Limb (tissue), 2 donors: ENCODE results near the gene PID1.
"Not testable (repeated sequence)": the region's sequence is repeated elsewhere in the genome, so short reads cannot be mapped to it uniquely, and the experiment has no call there.

Source experiments
- DNase-seq, 2 donors: peaks; one replicate each; pipeline ENCODE4 v3.0.0-alpha.2; 2016; ENCODE audit errors: extremely low spot score in 2 of 2

Gene PID1

DNA sequence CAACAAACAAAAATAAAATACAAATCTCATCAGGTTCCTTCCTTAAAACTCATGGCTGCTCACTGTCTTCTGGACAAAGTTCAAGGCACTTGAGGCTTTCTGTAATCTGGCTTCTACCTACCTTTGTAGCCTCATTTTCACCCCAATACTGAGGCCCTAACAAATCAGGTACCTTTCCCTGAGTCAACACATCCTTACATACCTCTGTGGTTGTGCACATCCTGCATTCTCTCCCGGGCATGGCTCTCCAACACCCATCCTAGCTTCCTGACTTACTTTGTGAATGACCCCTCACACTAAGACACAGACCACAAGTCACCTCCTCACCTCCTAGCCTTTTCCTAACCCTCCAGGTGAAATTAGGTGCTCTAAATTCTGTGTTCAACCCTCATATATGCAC lies 190.9 kb downstream of the PID1 start:
- DNase-seq: no peak

DNA sequence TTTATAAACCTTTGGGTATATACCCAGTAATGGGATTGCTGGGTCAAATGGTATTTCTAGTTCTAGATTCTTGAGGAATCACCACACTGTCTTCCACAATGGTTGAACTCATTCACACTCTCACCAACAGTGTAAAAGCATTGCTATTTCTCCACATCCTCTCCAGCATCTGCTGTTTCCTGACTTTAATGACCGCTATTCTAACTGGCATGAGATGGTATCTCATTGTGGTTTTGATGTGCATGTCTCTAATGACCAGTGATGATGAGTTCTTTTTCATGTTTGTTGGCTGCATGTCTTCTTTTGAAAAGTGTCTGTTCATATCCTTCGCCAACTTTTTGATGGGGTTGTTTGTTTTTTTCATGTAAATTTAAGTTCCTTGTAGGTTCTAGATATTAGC lies 194.2 kb downstream of the PID1 start:
- not testable (repeated sequence) for DNase-seq

DNA sequence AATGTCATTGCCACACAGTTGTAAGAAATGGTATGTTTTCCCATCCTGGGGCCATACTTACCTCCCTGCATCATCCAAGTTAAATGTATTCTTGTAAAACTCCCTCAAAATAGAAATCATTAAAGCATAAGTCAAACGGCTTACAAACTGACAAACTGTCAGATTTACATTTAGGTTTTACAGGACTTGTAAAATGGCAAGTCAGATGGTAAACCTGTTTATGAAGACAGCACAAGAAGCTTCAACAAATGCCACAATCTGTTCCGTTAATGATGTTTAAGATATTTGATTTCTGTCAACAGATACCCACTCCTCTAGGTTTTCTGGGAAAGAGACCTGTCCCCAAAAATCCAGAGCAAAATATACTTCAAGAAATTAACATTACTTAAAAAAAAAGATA lies 197.2 kb downstream of the PID1 start:
- no peak for DNase-seq

DNA sequence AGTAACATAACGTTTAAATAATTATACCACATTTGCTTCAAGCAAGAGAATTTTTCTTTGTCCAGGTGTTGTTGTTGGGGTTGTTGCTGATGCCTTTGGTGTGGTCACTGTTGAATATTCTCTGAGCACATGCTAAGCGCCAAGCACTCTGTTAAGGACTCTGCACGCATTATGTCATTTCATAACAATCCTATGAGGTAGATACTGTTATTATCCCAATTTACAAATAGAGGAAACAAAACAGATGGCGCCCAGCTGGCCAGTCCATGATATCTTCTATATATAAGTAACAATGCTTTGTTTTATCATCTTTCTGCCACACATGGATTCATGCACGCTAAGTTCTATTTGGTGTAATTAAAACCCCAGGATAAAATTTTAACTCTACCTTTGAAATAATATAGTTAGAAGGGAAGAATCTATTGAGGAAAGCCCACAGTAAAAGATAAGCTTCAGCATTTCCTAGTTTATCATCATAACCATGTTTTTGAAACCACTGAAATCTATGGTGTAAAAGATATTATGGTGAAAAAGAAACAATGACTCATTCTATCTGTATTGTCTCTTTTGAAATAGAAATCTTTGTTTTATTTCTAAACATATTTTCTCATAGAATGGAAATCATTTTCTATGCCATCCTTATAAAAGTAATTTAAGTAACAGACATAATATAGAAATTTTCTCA lies 199.7 kb downstream of the PID1 start:
- peak in 1 of 2 donors; percentile 81 for DNase-seq

DNA sequence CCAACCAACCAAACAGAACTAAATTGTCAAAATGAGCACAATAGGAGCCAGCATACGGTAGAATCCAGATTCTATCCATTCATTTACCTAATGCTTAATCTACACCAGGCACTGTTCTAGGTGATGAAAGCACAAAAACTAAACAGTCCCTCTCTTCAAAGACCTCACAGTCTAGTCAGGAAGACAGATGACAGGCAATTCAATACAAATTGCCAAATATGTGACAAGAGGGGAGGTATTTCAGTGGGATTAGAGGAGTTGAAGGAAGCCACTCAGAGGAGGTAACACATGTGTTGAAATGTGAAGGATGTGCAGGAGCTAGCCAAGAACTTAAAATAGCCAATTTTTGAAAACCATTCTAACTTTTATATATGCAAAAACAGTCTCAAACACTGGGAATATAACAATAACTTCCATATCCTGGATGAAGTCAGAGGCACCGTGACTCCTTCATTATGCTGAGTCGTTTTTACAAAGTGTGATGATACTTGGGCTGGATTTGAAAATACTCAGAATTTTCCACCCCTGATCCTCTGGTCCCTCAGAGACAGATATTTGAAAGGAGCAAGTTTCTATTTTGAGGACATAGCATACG lies 204.9 kb downstream of the PID1 start:
- DNase-seq: no peak

DNA sequence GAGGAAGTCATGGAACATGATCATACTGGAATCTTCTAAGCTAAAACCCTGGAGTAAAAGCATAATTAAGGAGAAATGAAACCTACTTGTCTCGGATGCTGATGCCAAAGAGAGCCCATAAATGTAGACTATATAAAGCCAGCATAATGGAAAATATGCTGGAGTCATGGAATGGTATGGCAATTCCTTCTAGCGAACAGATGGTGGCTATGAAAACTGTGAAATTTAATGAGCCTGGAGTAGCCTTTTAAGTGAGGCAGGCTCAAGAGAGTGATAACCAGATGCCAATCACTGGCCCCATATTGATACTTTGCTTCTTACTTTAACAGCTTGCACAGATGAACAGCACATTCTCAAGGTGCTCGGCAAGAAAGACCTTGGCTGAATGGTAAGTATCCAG lies 206.3 kb downstream of the PID1 start:
- DNase-seq: no peak

DNA sequence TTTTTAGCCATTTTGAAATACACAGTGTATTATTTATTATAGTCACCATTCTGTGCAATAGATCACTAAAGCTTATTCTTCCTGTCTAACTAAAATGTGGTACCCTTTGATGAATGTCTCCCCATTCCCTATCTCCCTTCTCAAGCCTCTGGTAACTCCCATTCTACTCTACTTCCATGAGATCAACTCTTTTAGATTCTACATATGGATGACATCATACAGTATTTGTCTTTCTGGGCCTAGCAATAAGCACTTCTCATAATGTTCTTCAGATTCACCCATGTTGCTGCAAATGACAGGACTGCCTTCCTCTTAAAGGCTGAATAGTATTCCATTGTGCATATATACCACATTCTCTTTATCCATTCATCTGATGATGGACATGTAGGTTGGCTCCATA lies 210.9 kb downstream of the PID1 start:
- no peak for DNase-seq

DNA sequence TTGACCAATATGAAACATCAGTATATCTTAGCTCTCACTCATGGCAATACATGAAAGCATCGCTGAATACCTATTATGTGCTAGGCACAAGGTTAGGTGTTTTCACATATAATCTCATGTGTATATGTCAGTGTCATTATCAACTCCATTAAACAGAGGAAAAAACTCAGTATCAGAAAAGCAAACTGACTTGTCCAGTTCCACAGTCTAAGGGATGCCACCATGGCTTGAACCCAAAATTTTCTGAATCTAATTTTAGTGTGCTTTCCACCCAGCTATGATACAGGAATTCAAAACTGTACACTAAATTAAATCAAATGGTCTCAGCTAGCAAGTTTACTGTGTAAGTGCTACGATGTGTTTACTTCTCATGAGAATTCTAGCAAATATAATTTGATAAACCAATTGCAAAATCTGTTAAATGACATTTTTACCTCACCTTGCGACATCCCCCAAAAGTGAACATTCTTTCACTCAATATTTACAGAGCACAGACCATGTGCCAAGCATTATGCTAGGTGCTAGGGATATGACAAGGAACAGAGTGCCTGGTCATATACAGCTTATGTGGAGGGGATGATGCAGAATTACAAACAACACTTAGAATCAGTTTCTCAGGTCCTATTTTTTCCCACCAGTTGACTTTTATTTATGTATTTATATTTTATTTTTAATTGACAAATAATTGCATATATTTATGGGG lies 211.6 kb downstream of the PID1 start:
- no peak for DNase-seq

DNA sequence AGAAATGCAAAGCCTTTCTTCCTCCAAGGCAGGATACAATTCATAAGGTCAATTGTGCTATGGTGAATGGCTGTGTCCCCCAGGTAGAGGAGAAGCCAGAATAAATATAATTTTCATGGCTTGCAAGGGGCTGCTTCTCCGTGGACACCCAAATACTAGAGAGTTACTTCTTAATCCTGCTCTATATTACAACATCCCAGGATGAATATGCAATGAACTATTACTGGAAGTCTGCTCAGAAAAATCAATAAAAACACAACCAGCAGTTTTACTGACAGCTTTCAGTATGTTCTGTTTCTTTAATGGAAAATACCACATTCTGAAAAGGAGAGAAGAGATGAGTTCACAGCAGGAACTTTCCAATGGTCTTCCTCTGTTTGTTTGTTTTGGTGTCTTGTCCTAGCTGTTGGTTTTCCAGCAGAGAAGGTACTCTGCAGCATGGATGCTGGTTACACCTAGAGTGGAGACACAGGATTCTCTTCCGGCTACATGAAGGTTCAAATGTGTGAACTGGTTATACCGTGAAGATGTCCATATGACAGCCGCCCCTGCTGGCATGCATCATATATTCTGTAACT lies 213.0 kb downstream of the PID1 start:
- no peak for DNase-seq

DNA sequence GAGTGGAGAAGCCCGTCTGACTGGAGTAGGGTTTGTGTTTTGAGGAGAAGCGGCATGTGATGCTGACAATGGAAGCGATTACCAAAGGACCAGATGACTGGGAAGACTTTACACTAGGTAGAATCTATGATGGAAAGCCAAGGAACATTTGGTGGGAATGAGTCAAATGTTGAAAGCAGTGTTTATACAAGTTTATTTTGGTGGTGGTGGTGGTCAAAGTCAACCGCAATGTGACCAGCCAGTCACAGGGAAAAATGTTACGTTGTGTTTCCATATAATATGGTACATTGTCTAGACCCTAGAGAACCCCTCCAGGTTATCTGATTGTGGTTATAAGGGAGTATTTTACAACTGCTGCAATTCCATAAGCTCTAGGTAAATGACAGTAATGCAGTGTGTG lies 216.8 kb downstream of the PID1 start:
- DNase-seq: no peak

DNA sequence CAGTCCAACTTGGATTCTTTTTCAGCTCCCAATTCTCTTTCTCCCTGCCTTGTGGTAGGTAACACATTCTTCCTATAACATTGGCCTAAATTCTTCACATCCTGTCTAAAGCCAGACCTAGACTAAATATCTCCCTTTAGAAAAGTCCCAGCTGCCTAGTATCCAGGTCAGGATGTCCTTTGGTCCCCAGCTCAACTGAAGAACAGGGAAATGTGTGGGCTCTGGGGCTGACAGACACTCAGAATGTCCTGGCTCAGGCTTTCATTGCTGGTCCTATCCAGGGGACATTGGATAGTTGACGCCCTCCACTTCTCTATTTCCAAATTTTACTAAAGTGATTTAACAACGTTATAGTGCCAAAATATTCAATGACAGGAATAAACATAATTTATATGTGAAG lies 219.3 kb downstream of the PID1 start:
- no peak for DNase-seq

DNA sequence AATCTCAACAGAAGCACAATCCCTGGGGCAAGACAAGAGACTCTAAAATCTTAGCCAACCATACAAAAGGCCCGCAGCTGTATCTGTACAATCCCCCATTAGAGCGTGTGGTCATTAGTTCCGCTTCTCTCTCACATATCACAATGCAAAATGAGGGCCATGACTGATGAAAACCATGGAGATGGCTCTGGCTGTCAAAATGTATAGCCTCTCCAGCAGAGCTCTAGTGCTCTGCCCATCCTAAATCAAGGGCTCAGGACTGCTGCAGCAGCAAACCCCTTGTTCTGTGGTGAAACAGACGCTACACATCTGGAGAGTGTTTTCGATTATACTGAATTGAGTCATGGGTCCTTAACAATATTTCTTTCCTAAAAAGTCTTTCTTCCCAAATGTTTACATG lies 221.0 kb downstream of the PID1 start:
- DNase-seq: no peak

DNA sequence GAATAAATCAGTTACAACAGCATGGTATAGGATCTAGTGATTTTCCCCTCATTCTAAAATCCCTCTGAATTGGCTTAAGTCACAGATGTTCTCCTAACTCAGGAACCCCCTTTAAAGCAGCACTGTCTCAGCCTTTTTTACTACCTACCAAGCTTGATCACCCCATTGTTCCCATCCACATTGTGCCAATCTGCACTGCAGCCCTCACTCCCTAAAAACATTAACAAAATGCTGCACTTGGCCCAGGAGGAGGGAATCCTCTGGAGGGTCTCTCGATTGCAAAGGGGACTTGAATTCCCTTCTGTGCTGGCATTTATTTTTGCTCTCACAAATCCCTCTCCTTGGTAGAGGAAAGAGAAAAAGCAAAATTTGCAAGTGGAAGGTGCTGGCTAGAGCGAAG lies 223.0 kb downstream of the PID1 start:
- no peak for DNase-seq

DNA sequence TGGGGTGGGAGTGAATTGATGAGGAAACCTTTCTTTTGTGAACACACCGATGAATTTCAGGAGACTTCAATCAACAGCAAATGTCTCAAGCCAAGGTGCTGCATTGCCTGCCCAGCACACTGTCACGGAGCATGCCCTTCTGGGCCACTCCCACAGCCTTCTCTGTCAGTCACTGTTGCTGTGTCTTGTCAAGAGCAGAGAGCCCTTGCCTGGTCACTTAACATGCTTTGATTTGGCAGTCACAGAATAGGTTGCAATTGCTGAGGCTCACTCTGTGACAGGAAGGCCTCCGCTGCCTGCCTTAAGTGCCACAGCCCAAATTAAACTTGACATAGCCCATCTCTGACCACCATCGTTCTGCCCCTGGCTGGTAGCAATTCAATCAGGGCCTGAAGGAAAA lies 225.4 kb downstream of the PID1 start:
- no peak for DNase-seq

DNA sequence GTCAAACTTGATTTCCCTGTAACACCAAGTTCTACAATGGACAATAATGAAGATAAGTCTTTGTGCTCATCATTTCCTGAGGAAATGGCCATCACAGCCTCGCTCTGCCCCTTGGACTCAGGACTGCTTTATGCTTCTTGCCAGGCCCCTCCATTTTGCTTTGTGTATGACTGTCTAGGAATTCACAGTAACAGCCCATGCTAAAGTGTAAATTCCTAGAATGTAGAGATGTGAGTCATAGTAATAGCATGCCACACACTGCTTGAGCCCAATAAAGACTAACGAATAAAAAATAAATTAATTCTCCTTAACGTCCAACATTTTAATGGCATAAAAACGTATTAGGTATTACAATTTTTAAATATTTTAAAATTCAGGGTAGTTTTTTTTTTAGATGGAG lies 226.5 kb downstream of the PID1 start:
- no peak for DNase-seq

DNA sequence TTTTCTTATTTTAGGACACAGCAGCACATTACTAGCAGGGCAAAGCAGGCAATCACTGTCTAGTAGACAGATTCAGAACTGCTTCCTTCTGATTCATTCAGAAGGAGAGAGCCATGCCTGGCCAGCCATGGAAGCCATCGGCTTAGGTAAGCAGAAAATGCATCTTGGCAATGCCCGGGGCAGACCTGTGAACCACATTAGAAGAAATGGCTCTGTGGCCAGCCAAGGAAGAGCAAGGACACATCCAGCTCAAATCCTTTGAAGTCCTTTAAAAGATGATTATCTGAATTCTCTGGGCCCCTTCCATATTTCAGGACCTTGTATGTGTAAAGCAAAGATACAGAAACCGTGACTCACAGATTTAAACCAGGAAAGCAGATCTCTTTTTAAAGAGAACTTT lies 227.4 kb downstream of the PID1 start:
- DNase-seq: no peak

DNA sequence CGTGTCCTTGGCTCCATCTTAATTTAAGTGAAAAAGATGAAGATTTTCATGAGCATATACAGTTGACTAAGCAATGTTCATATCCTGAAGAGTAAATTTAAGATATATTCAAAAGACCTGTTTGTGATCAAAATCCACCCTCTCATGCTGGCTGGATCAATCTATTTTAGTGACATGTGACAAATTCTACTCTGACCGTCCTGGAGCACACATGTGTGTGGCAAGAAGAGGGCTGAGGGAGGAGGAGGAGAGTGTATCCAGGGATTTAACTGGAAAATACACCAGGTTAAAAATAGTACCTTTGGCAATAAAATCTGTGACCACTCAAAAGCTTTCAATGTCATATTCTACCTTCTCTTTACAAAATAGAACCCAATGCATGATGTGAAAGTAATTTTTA lies 228.7 kb downstream of the PID1 start:
- DNase-seq: no peak

DNA sequence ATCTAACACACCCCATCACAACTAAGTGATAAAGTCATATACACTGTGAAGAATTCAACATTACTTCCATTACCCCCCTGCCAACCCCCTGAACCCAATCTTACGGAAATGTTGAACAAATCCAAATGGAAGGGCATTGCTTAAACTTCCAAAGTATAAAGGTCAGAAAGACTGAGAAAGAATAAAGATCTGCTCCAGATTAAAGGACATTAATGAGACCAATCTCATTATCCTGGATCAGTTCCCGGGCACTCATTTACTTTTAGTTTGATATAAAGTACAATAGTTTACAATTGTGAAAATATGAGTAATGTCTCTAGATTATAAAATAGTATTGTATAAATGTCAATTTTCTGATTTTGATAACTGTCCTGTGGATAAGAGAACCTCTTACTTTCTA lies 229.4 kb downstream of the PID1 start:
- no peak for DNase-seq

DNA sequence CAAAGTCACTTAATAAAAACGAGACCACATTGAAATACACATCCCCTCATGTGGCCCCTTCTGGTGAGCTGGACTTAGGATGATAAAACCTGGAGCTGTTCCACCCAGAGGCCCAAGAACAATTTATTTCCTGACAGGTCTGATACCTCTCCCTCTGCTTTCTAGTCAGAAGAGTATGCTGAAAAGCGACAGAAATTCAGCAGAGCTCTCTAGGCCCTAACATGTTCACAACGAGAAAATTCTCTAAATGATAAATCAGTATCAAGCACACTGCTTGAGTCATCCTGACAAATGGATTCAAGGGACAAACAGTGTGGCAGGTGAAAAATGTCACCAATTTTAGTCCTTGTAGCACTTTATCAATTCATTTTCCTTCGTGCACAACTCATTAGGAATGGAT lies 233.5 kb downstream of the PID1 start:
- no peak for DNase-seq

DNA sequence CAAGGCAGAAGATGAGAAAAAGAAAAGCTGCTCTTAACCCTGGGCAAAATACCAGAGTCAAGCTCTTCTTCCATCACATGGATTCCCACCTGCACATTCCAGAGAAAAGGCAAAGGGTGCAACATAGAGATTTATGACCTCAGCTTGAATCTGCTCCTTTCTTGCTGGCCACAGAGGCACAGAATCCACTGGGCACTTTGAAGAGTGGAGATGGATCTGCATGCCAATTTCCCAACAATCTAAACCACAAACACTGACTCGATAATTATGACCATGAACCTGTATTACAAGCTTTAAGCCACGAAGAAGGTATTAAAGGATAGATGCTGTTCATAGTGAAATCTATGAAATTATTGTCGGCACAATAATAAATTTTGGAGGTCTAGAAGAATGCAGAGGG lies 237.3 kb downstream of the PID1 start:
- no peak for DNase-seq

DNA sequence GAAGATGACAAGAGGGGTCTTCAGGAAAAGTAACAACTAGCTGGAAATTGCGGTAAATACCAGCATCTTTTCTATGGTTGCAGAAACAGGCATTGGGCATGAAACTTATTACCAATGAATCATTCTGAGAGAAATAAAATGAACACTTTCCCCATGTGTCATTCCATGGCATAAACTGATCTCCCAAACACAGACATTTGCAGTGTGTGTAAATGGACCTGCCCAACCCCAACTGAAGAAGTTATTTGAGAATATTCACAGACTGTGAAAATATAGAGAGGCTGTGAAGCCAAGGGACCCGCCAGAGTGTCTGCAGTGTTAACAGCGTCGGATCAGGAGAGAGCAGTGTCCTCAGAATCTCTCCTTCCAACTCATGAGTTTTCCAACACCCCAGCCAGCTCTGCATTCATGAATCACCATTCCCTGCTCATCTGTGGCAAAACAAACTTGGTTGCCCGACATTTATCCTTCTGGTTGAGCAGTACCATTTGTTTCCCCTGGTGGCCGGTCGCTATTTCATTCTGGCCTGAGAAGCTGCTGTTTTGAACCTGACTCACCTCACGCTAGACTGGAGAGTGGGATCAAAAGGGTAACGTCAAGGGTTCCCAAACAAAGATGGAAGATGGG lies 238.4 kb downstream of the PID1 start:
- DNase-seq: no peak

DNA sequence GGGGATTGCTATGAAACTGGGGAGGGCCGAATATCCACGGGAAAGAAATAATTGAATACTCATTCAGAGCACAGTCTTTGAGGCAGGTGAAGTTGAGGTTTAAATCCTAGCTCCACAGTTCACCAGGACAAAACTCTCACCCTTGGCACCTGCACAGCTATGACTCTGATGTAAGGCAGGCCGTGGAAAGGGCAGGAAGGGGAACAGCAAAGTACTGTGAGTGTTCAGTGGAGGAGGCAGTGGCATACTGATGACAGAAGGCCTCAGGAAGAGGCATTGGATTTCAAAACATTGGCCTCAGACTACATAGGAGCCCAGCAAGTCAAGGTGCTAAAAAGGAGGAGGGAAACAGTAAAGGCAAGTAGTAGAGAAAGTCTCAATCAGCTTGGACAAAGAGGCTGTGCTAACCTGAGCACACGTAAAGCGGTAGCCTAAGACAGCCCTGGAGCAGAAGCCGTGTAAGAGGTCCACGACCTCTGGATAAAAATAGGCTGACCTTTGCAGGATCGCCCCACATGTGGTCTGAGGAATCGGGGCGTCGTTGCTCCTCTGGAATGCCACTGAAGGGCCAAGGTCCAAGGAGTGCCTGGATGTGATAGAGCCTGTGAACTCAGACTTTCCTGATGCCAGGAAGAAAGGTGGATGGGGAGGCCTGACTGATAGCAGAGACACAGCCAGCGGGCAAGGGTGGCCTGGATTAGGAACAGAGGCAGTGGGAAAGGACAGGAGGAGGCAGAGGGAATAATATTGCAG lies 243.6 kb downstream of the PID1 start:
- DNase-seq: no peak
